Small intestine (tissue), 7 donors: ENCODE results near the gene AGBL5. TPM values are rescaled to one million over a fixed set of nuclear protein-coding genes. Genes with fewer than 3 reads are reported as not detected.

Experiments
- DNase-seq, 2 donors: peaks; one replicate each; pipeline versions ENCODE4 v3.0.0 to v3.0.0-alpha.2; 2013
- FAIRE-seq: peaks from 2 replicates; lab custom pipeline; 2012; peaks lifted over from hg19 to GRCh38; lab: Jason Lieb, UNC
- H3K27ac ChIP-seq, 3 donors: one replicate each; pipeline ENCODE4 v1.5.1; 2013; ENCODE audit warnings: low read length in 2 of 3, mild to moderate bottlenecking in 2 of 3, control low read depth in 1 of 3, inconsistent platforms in 1 of 3, low read depth in 1 of 3, moderate library complexity in 1 of 3
- H3K27me3 ChIP-seq, 3 donors: one replicate each; pipeline ENCODE4 v1.6.1; 2013; ENCODE audit warnings: low read length in 3 of 3, inconsistent platforms in 1 of 3; ENCODE audit not compliant: control insufficient read depth in 3 of 3, insufficient read depth in 3 of 3
- H3K36me3 ChIP-seq, 3 donors: one replicate each; pipeline ENCODE4 v1.6.1; 2013; ENCODE audit warnings: low read length in 3 of 3, inconsistent platforms in 1 of 3, low read depth in 1 of 3, mild to moderate bottlenecking in 1 of 3, moderate library complexity in 1 of 3; ENCODE audit not compliant: control insufficient read depth in 3 of 3, insufficient read depth in 2 of 3
- H3K4me1 ChIP-seq, 3 donors: one replicate each; pipeline ENCODE4 v1.6.1; 2013; ENCODE audit warnings: low read length in 2 of 3, inconsistent platforms in 1 of 3, low read depth in 1 of 3, mild to moderate bottlenecking in 1 of 3, moderate library complexity in 1 of 3; ENCODE audit not compliant: control insufficient read depth in 3 of 3, insufficient read depth in 2 of 3
- H3K4me3 ChIP-seq, 3 donors: one replicate each; pipeline ENCODE4 v1.5.1; 2013; ENCODE audit warnings: low read length in 3 of 3, control low read depth in 1 of 3, inconsistent platforms in 1 of 3, low read depth in 1 of 3, mild to moderate bottlenecking in 1 of 3, moderate library complexity in 1 of 3
- H3K9me3 ChIP-seq, 2 donors: one replicate each; pipeline ENCODE4 v1.6.1; 2013; ENCODE audit warnings: low read depth in 1 of 2, low read length in 1 of 2; ENCODE audit not compliant: control insufficient read depth in 2 of 2, insufficient read depth in 1 of 2
- WGBS, 3 donors: extraction: QIAGEN DNeasy Blood & Tissue Kit; methylation state at CpG; one replicate each; pipeline ENCODE4 v1.1.7; 2013; 5-methylcytosine and 5-hydroxymethylcytosine counted together
- polyA plus RNA-seq, 4 donors: library from polyadenylated mRNA; stranded (reverse) in 3 of 4; unstranded in 1 of 4; fragments of 200-250 nt in 3 of 4; fragments of 120-200 nt in 1 of 4; gene quantifications; one replicate each; pipeline versions ENCODE4 v1.2.1 to v1.2.3, GENCODE V29; 2013
- donor health status: healthy with polysubstance abuse.
- donor health status: control.
- donor health status: control.
- donor health status: Bipolar disorder and iron deficiency.
- donor health status: healthy.

AGBL5 gene
- polyA plus RNA-seq, 4 donors, result 6.0 to 28.9 (median 8.8) TPM

DNA sequence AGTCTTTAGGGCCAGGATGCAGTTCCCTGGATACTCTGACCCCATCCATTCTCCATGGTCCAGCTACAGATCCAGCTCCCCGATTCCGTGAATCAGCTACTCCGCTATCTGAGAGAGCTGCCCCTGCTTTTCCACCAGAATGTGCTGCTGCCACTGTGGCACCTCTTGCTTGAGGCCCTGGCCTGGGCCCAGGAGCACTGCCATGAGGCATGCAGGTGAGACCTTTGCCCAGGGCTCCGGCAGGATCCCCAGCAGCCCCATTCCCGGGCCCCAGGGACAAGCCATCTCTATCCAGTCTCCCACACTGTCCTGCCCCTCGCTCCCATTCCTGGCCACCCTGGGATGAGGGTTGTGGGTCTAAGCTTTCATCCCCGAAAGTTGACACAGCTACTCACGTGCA is 11.2 kb upstream of the AGBL5 start:
- Histone ChIP-seq H3K36me3 (peaks cover 20 to 73% (median 34%) of the 10 kb centered on the region in 3 donors), H3K4me1 (peaks cover 0 to 30% (median 0%) of the 10 kb centered on the region in 3 donors), H3K4me3 (no peak overlapping the region), H3K9me3 (no peaks in the 10 kb centered on the region), H3K27ac (no peak overlapping the region), H3K27me3 (no peaks in the 10 kb centered on the region)
- DNase-seq (peak in 1 of 2 donors; percentile 49), FAIRE-seq (no peak)
- WGBS, 3 donors, result 62 to 79% (median 66%) methylated on average over 8 of the region's 8 CpGs

DNA sequence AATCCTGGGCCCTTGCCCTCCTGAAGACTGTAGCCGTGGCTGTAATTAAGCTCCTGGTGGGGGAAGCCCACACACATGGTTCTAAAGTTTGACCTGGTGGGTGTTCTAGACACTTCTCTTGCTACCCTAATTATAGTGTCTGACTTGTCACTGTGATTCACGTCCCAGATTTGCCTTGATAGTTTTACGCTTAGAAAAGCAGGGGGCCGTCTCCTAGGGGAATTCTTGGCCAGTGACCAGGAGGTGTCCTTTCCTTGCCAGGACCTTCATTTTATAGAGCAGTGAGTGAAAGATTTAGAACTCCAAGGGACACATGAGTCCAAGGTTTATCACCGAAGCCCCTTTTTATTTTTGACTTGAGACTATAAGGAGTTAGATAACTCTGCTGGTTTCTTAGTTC is 9.7 kb upstream of the AGBL5 start:
- WGBS, 3 donors, result 64 to 81% (median 77%) methylated on average over 5 of the region's 5 CpGs
- FAIRE-seq (no peak), DNase-seq (no peak)
- H3K4me1 ChIP-seq, result peaks cover 0 to 30% (median 0%) of the 10 kb centered on the region in 3 donors
- no peak overlapping the region for H3K4me3 ChIP-seq
- no peaks in the 10 kb centered on the region for H3K27me3 ChIP-seq
- H3K36me3 ChIP-seq, result peaks cover 20 to 59% (median 24%) of the 10 kb centered on the region in 3 donors
- H3K9me3 ChIP-seq, result no peaks in the 10 kb centered on the region
- no peak overlapping the region for H3K27ac ChIP-seq

DNA sequence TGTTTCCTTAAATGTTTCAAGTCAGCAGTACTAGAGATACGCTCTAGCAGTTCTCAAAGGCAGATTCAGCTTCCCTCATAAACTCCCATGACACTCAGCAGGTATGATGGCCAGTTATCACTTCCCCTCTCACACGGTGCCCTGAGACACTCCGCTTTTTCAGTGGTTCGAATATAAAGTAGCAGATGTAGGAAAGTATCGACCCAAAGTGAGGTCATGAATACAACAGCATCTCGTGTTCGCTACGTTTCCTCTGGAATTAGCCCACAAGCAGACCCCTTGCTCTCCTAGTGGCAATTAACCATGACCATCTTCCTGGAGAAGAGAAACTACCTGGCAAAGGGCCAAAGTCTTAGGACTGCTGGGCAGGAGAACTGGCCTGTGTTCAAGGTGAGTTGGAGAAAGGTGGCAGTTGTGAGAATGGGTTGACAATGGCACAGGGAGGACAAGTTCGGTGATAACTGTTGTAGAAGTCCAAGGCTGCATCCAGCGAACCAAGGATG is 9.3 kb upstream of the AGBL5 start:
- Histone ChIP-seq H3K4me1 (peaks cover 0 to 30% (median 0%) of the 10 kb centered on the region in 3 donors), H3K27ac (no peak overlapping the region), H3K4me3 (no peak overlapping the region), H3K36me3 (peaks cover 19 to 54% (median 24%) of the 10 kb centered on the region in 3 donors), H3K9me3 (no peaks in the 10 kb centered on the region), H3K27me3 (no peaks in the 10 kb centered on the region)
- FAIRE-seq, result no peak
- 77 to 85% (median 82%) methylated on average over 10 of the region's 10 CpGs for WGBS, 3 donors
- peak in 1 of 2 donors; percentile 21 for DNase-seq

DNA sequence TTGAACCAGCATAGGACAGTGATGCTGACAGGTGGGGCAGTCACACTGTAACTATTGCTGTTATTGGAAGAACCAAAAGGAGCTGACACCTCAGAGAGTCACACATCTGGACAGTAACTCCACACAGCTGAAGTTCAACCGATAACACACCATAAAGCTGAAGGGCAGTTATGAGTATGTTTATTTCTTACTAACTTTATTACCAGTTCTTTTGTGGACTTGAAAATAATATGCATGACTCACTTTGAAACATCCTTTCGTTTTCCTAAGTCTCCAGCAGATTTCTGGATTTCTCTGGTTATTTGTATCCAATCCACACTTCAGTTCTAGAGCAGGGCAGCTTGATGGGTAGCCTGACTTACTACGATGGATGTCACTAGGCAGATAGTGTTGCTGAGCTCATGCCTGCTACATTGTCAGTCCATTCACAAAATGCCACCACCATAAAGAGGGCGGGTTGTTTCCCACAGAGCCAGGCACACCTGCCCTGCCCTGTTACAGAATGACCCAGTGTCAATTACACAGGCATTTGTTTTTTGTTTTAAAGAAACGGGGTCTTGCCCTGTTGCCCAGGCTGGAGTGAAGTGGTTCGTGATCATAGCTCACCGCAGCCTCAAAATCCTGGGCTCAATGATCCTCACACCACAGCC is 8.4 kb upstream of the AGBL5 start:
- peak overlapping the region in 2 of 3 donors; percentile 16 to 59 for H3K27ac ChIP-seq
- no peaks in the 10 kb centered on the region for H3K9me3 ChIP-seq
- peak; percentile 58 to 62 for DNase-seq
- H3K36me3 ChIP-seq, result peaks cover 10 to 45% (median 16%) of the 10 kb centered on the region in 3 donors
- WGBS, 3 donors, result 43 to 75% (median 58%) methylated on average over 7 of the region's 7 CpGs
- no peak overlapping the region for H3K4me3 ChIP-seq
- no peak for FAIRE-seq
- no peaks in the 10 kb centered on the region for H3K27me3 ChIP-seq
- H3K4me1 ChIP-seq, result peaks cover 0 to 30% (median 0%) of the 10 kb centered on the region in 3 donors

DNA sequence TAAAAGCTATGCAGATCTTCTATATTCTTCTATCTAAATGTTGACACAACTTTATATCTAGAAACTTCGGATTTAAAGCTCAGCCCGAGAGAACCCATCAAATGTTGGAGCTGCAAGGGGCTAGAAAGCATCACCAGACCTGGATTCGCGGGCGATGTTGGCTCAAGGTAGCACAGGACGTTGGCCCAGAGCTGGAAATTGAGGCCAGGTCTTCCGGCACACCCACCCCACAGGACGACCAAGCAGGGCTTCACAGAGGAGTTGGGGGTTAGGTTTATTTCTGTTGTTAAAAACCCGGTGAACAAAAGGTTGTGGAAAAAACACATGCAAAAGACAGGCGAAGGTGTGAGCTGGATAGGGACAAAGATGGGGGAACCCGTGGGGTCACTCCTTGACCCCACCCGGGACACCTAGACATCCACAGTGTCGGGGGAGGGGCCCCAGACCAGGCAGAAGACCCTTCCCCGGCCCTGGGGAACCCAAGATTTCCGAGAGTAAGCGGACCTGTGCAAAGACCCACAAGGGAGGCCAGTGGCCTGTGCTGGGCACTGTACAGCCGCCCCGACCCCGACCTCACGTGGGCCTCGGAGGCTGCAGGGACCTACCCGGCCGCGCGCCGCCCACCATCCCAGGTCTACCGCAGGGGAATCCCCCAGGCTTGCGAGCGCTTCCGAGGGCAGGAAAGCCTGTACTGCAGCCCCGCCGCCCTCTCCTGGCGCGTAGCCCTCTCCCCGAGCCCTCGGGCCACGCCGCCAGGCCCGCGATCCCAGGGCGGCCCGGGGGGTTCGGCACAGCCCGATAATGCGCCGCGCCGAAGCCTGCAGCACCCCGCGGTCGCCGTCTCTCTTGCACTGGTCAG is 1.8 kb upstream of the AGBL5 start:
- H3K36me3 ChIP-seq, result peaks cover 0 to 16% (median 0%) of the 10 kb centered on the region in 3 donors
- no peaks in the 10 kb centered on the region for H3K9me3 ChIP-seq
- peak overlapping the region; percentile 4 to 94 (median 92) for H3K27ac ChIP-seq
- DNase-seq (no peak), FAIRE-seq (no peak)
- H3K4me3 ChIP-seq, result peak overlapping the region; percentile 62 to 85 (median 78)
- WGBS, 3 donors, result 9 to 11% (median 10%) methylated on average over 40 to 52 of the region's 52 CpGs
- no peaks in the 10 kb centered on the region for H3K27me3 ChIP-seq
- peaks cover 0 to 10% (median 0%) of the 10 kb centered on the region in 3 donors for H3K4me1 ChIP-seq

DNA sequence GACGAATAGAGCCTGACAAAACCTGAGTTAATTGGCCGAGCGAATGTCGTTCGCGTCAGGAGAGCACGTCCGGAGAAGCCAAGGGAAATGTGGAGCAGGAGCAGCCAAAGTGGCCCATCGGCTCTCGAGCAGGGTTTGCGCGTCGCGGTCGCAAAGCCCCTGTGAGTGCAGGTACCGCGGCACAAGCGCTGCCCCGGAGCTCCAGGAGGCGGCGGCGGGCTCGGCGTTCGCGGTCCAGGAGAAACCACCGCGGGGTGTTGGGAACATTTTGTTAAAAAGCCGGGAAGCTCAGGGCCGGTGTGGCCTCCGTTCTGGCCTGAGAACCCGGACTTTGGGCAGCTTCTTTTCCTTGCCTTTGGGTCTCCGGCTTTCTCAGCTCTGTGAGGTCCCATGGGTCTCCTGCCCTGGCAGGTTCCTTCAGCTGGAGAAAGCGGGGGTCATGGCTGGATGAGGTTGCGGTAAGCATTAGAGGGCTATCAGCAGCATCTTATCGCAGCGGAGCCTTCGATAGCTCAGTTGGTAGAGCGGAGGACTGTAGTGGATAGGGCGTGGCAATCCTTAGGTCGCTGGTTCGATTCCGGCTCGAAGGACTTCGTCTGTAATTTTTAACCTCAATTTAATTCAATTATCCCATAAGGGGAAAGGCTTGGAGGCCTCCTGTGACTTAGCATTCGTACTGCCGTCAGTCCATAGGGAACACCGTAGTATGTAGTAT is 1.0 kb upstream of the AGBL5 start:
- DNase-seq, result peak; percentile 90 to 96
- peaks cover 0 to 10% (median 0%) of the 10 kb centered on the region in 3 donors for H3K4me1 ChIP-seq
- peaks cover 0 to 24% (median 3%) of the 10 kb centered on the region in 3 donors for H3K36me3 ChIP-seq
- no peaks in the 10 kb centered on the region for H3K9me3 ChIP-seq
- 0 to 1% (median 0%) methylated on average over 44 to 48 of the region's 48 CpGs for WGBS, 3 donors
- peak overlapping the region; percentile 70 to 94 (median 92) for H3K27ac ChIP-seq
- FAIRE-seq, result no peak
- no peaks in the 10 kb centered on the region for H3K27me3 ChIP-seq
- peak overlapping the region; percentile 62 to 85 (median 78) for H3K4me3 ChIP-seq

DNA sequence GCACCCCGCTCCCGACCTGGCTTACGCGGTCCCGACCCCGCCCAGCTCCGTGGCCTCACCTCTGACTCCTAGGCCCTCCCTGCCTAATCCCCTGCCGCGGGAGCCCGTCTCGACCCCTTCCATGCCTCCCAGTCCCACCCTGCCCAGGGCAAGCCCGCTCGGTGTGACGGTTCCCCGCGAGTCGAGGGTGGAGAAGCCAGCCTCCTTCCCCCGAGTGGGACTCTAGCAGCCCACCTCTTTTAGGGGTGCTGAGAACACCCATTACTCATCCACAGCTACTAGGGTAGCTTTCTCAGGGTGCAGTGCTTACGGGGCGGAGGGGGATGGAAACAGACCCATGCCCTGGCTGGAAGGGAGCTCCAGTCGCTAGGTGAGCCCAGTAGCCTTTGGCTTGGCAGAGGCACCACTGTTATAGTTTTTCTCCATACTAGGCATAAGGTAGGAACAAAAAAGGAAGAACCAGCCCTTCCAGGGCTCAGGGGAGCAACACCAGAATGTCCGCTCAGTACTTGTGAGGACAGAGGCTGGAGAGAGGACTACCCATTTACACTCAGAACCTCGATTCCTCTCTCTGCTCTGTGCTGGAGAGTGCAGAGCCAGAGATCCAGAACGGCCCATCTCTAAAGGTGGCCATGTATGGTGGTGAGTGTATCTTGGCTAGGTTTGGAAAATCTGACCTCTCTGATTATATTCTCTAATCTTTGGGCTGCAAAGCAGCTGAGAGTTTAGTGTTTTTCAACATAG is 606 bp downstream of the AGBL5 start:
- peaks cover 0 to 10% (median 0%) of the 10 kb centered on the region in 3 donors for H3K4me1 ChIP-seq
- DNase-seq (no peak), FAIRE-seq (no peak)
- no peaks in the 10 kb centered on the region for H3K27me3 ChIP-seq
- 5 to 8% (median 5%) methylated on average over 16 to 24 of the region's 24 CpGs for WGBS, 3 donors
- H3K9me3 ChIP-seq, result no peaks in the 10 kb centered on the region
- H3K36me3 ChIP-seq, result peaks cover 0 to 29% (median 3%) of the 10 kb centered on the region in 3 donors
- H3K27ac ChIP-seq, result peak overlapping the region in 2 of 3 donors; percentile 92 to 94
- peak overlapping the region; percentile 78 to 85 (median 81) for H3K4me3 ChIP-seq
